Measurements from ENCODE around the gene C6orf52.

DNA sequence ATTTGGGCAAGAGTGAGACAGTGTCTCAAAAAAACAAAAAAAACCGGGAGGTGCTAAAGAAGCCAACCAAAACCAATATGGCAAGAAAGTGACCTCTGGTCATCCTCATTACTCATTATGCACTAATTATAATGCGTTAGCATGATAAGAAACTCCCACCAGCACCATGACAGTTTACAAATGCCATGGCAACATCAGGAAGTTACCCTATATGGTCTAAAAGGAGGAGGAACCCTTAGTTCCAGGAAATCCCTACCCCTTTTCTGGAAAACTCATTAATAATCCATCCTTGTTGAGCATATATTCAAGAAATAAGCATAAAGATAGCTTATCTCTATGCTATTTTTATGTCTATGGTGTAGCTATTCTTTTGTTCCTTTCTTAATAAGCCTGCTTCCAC lies 31.7 kb downstream of the C6orf52 start:
- TF ChIP-seq, protein P1, sequence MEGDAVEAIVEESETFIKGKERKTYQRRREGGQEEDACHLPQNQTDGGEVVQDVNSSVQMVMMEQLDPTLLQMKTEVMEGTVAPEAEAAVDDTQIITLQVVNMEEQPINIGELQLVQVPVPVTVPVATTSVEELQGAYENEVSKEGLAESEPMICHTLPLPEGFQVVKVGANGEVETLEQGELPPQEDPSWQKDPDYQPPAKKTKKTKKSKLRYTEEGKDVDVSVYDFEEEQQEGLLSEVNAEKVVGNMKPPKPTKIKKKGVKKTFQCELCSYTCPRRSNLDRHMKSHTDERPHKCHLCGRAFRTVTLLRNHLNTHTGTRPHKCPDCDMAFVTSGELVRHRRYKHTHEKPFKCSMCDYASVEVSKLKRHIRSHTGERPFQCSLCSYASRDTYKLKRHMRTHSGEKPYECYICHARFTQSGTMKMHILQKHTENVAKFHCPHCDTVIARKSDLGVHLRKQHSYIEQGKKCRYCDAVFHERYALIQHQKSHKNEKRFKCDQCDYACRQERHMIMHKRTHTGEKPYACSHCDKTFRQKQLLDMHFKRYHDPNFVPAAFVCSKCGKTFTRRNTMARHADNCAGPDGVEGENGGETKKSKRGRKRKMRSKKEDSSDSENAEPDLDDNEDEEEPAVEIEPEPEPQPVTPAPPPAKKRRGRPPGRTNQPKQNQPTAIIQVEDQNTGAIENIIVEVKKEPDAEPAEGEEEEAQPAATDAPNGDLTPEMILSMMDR (IDR thresholded peaks at IDR 0.05): no peak
- no peak for TF ChIP-seq POLR2A (IDR thresholded peaks at IDR 0.05)
- no peak for TF ChIP-seq POLR2AphosphoS5 (IDR thresholded peaks at IDR 0.05)
- TF ChIP-seq EP300 (IDR thresholded peaks at IDR 0.05): no peak

All from upper lobe of left lung (tissue), 4 donors.